Activated CD4-positive, alpha-beta T cell treated with anti-CD3 and anti-CD28 coated beads, Interleukin-2, amount 50 U/mL, for 48 hours (primary cell): ENCODE data around the gene KRT77.
"Not testable (repeated sequence)": the region's sequence is repeated elsewhere in the genome, so short reads cannot be mapped to it uniquely, and the experiment has no call there.

Experiments used
- DNase-seq, 2 experiments: peaks; one replicate each; pipeline ENCODE4 v3.0.0-alpha.2; 2020

KRT77 gene

GRCh38 chr12:52721838-52722470 lies 18.6 kb upstream of the KRT77 start:
- DNase-seq, result no peak

- no peak for DNase-seq
Observed at GRCh38 chr12:52720365-52720886, 17.1 kb upstream of the KRT77 start.

- no peak for DNase-seq
Observed at GRCh38 chr12:52716061-52716460, 12.7 kb upstream of the KRT77 start.

- DNase-seq, result no peak
Observed at GRCh38 chr12:52715416-52715815, 12.1 kb upstream of the KRT77 start.

DNA sequence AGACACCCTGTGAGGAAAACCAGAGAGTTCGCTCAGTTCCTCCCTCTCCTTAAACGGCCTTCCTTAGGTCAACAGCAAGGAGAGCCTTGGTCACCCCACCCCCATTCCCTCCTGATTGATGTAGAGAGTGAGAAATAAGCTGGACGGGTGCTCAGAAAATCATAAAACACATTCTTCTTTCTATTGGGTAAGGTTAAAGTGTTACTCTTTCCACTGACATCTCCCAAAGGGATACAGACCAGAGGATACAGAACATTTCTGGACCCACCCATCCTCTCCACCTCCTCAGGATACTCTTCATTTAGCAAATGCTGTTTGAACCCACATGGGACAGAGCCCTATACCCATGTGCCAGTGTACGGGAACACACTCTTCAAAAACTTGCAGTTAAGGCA lies 11.6 kb upstream of the KRT77 start:
- no peak for DNase-seq

DNA sequence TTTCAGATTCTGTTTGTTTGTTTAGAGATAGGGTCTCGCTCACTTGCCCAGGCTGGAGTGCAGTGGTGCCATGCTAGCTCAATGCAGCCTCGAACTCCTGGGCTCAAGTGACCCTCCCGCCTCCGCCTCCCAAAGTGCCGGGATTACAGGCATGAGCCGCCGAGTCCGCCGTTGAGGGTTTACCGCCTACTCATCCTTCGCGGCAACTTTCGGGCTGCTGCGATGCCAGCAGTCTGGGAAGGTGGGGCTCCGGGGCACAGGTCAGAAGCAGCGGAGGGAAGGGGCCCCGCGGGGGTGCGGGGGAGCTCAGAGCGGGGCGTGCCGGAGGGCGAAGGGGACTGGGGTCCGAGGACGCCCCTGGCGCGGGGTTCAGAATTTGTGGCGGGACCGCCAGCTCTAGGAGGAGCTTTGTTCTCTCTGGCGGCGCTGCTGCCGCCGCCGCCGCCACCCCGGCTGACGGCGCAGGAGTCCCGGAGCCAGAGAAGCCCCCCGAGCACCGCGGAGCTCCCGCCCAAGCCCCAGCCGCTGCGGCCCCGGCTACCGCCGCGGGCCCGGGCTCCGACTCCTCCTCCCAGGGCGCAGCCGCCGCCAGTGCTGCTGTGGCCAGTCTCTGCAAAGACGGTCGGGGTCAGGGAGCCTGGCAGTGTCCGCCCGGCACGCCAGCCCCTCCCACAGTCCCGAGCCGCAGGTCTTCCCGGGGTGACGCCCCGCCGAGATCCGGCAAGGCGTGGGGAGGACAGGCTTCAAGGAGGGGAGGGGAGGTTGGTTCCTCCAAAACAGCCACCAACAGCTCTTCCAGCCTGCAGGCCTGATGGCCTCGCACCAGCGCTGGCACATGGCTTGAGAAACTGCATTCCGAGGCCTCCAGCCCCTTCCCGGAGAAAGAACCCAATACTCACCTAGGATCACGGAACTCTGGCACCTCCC lies 10.9 kb upstream of the KRT77 start:
- DNase-seq, result peak; percentile 21 to 41

DNA sequence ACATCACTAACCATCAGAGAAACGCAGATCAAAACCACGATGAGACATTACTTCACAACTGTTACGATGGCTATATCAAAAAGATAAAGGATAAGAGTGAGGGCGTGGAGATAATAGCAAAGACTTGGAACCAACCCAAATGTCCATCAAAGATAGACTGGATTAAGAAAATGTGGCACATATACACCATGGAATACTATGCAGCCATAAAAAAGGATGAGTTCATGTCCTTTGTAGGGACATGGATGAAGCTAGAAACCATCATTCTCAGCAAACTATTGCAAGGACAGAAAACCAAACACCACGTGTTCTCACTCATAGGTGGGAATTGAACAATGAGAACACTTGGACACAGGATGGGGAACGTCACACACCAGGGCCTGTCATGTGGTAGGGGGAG lies 8.8 kb upstream of the KRT77 start:
- DNase-seq, result not testable (repeated sequence)

GRCh38 chr12:52710730-52711129 lies 7.4 kb upstream of the KRT77 start:
- DNase-seq, result no peak

DNA sequence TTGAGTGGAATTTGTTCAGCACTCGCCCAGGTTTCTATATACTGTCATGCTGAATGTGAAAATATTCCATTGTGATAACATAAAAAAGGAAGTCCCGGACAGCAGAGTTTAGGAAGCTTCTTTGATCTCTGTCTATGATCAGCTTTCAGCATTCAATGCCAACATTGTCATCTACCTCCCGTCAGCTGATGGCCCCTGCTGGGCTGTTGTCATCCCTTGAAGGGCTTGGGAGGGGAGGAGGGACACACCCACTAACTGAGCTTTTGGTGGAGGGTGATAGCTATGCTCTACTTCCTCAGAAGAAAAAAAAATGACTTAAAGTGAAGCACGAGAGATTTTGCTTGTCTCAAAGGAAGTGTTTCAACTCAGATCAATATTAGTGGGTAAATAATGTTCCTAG lies 4.7 kb upstream of the KRT77 start:
- DNase-seq, result no peak

DNA sequence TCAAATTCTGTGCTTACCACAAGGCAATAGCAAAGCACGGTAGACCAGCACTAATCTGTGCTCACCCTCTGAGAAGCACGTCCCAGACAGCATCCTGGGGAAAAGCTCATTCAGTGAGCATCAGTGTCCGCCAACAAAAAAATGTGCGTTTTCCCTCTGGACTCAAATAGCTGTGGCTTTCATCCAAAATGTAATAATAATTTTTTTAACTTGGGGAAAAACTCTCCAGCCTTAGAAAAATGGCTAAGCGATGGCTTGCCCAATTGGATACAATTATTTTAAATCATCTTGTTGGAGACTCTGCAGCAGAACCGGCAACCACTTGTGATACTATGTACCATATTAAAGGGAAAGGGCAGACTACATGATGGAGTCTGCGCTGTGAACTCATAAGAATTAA lies 1.1 kb upstream of the KRT77 start:
- no peak for DNase-seq

- DNase-seq, result no peak
Observed at GRCh38 chr12:52703878-52704277, 554 bp upstream of the KRT77 start.

DNA sequence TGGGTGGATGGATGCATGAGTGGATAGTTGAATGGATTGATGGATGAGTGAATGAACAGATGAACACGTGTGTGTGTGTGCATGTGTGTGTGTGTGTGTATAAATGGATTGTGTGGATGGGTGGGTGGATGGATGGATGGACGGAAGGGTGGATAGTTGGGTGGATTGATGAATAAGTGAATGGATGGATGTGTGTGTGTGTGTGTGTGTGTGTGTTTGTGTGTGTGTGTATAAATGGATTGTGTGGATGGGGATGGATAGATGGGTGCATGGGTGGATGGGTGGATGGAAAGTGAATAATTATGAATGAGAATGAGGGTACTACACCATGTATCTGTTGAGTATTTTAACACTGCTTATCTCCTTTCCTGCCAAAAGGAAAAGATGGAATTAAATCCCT lies 986 bp downstream of the KRT77 start:
- DNase-seq, result no peak

DNA sequence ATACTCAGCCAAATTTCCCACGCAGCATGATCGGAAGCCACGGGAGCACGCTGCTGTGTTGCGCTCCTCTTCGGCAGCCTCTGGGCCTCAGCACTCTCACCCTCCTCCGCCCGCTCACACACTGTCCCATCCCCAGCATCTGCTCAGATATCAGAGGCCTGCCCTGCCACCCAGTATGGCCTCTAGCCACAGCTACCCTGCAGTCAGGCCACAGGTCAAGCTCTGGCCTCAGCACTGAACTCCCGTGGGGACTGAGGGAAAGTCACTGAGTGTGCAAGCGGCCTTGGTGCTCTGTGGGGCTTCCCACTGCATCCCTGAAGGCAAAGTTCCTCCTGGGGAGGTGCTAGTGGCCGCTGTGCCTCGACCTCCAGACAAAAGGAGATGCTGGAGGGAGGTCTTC lies 2.0 kb downstream of the KRT77 start:
- DNase-seq, result no peak

- DNase-seq, result no peak
Observed at GRCh38 chr12:52699960-52700359, 3.4 kb downstream of the KRT77 start.

- DNase-seq, result no peak
Observed at GRCh38 chr12:52699373-52699772, 4.0 kb downstream of the KRT77 start.

DNA sequence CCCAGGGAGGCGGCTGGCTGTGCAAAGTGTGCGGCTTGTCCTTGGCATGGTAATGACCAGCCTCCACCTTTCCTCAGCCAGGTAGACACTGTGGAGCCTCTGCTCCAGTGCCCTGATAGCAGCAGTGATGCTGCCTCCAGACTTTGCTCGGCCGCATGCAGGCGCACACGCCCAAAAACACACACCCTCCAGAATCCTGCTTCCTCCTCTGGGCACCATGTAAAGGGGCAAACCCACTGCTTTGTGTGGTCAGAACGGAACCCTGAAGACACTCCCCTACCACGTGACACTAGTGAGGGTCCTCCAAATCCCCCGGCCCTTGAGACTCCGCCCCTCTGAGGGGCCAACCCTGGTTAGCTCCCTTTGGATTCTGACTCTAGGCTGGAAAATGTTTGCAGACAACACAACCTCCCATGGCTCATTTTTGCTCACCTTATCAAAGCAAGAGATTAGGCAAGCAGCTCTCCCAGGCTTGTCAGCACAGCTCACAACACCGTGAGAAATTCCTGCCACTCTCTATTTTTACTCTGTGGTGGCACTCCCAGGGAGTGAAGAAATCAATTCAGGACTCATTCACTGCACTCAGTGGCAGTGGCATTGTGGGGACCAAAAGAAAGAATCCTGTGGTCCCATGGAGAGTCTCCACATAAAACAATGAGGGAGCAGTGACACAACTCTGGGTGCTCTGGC lies 4.5 kb downstream of the KRT77 start:
- DNase-seq, result no peak

DNA sequence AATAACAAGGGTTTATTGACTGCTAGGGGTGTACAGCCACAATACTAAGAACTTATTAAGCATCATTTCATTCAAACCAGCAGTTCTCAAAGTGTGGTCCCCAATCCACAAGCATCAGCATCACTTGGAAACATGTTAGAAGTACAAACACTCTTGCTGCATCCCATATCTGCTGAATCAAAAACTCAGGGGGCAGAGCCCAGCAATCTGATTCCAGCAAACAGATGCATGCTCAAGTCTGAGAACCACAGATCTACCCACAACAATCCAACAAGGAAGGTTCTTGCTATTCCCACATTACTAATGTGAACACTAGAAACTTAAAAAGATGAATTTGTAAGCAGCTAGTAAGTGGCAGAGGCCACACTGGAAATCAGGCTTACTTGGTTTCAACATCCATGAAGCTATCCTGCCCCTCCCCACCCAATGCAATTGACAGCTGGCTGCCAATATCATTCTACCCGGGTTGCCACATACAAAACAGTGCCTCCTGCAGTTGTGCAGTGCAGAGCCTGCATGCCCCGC lies 6.2 kb downstream of the KRT77 start:
- no peak for DNase-seq

DNA sequence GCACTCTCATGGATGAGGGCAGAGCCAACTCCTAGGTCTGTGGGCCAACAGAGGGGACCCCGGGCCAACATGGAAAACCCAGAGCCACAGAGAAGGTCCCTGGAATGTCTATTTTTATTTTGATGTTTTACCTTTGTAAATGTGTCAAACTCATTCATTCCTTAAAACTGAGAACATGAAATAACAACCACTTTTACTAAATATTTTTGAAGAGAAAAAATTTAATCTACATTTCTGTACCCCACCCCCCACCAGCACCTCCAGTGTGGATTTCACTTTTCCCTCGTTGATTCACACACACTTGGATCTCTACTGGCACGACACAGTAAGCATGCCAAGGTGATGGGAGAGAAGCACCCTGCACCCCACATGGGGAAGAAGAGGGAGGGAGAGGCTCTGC lies 6.7 kb downstream of the KRT77 start:
- no peak for DNase-seq

GRCh38 chr12:52695039-52695438 lies 8.3 kb downstream of the KRT77 start:
- no peak for DNase-seq

- DNase-seq, result no peak
Observed at GRCh38 chr12:52694151-52694550, 9.2 kb downstream of the KRT77 start.

DNA sequence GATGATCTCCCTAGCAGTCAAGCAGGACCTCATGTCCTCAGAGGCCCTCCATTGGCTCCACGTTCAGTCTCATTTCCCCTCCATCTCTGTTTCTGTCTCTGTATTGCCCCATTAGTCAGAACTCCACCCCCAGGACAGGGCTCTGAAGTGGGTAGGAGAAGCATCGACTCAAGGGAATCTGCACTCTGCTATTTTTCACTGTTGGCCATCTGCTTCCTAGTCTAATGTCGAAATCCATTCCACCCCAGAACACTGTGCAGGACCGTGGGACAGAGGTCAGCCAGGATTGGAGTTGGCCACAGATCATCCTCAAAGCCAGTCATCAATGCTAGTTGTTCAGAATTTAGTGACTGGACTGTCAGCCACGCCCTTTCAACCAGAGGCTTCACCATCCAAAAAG lies 10.1 kb downstream of the KRT77 start:
- DNase-seq, result no peak

DNA sequence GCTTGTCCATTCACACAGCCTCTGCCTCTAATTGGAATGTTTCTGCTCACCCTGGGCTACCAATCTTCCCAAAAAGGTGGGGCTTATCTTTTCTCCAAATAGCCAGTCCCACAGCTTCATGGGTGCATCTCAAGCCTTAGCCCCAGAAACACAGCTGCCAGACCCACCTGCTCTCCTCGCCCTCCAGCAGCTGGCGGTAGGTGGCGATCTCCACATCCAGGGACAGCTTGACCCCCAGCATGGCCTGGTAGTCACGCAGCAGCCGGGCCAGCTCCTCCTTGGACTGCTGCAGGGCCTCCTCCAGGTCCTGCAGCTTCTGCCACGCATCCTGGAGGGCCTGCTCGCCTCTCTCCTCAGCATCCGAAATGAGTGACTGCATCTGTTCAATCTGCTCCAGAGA lies 11.1 kb downstream of the KRT77 start:
- DNase-seq, result no peak

DNA sequence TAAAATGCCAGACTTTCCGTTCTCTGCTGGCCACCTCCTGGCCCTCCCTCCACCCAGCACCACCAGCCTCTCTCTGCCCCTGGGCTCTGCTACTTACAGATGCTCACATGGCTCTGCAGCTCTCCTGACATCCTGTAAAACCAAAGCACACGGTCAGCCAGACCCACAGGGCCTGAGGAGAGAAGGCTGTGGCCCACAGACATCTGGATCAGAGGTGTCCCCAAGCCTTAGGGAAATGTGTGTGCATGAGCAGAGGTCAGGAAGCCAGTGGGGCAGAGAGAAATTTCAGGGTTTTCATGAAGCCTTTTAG lies 11.5 kb downstream of the KRT77 start:
- DNase-seq, result no peak
